Astrocyte of the cerebellum (primary cell): ENCODE measurements around the gene GCHFR.
A peak's percentile ranks its signal among the peaks of the same experiment; 100 is the strongest.

Experiments used
- DNase-seq: peaks from one replicate; pipeline ENCODE4 v3.0.0-alpha.2; 2011; ENCODE audit warnings: low read depth
- H3K4me3 ChIP-seq: 2 replicates; pipeline ENCODE4 v1.5.1; 2011; ENCODE audit warnings: mild to moderate bottlenecking, low read depth, low read length, moderate library complexity
- in situ Hi-C: cut with HindIII; loops from 2 replicates; pipeline ENCODE4 v1.10.0; 2017; ENCODE audit warnings: low sequenced_read_pairs
- TF ChIP-seq, protein P1 (sequence below): IDR thresholded peaks from 2 replicates; pipeline ENCODE4 v1.5.1; 2012; ENCODE audit warnings: low read length, low read depth, moderate library complexity, mild to moderate bottlenecking; ENCODE audit errors: missing control alignments

Gene GCHFR

DNA sequence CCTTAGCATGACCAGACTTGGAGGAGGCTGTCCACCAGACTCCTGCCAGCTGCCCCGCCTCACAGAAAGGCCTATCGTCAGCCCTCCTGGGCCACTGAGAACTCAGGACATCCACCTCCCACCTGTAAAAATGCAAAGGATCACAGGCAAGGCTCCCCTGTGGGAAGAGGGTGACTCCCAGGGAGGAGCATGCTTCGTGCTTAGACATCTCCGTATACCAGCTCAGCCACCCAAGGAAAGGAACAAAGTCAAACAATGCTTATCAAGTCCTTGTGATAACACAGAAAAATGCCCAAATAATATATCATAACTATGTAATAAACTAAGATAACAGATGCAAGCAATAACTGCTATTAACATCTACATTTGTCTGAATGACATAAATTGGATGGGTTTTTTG lies 13.0 kb upstream of the GCHFR start:
- H3K4me3 ChIP-seq, result no peak overlapping the region
- TF ChIP-seq, protein P1, sequence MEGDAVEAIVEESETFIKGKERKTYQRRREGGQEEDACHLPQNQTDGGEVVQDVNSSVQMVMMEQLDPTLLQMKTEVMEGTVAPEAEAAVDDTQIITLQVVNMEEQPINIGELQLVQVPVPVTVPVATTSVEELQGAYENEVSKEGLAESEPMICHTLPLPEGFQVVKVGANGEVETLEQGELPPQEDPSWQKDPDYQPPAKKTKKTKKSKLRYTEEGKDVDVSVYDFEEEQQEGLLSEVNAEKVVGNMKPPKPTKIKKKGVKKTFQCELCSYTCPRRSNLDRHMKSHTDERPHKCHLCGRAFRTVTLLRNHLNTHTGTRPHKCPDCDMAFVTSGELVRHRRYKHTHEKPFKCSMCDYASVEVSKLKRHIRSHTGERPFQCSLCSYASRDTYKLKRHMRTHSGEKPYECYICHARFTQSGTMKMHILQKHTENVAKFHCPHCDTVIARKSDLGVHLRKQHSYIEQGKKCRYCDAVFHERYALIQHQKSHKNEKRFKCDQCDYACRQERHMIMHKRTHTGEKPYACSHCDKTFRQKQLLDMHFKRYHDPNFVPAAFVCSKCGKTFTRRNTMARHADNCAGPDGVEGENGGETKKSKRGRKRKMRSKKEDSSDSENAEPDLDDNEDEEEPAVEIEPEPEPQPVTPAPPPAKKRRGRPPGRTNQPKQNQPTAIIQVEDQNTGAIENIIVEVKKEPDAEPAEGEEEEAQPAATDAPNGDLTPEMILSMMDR, result no peak
- in situ Hi-C loops, result no loop called here
- no peak for DNase-seq

- TF ChIP-seq, protein P1, result no peak
- DNase-seq, result no peak
- no peak overlapping the region for H3K4me3 ChIP-seq
- in situ Hi-C loops, result no loop called here
Observed at GRCh38 chr15:40751745-40752144, 12.1 kb upstream of the GCHFR start.

GRCh38 chr15:40754574-40754882 lies 9.3 kb upstream of the GCHFR start:
- peak overlapping the region; percentile 98 for H3K4me3 ChIP-seq
- TF ChIP-seq, protein P1, result no peak
- in situ Hi-C loops, result no loop called here
- no peak for DNase-seq

- in situ Hi-C loops, result no loop called here
- DNase-seq, result peak; percentile 73
- H3K4me3 ChIP-seq, result peak within 1 kb of the TSS; percentile 98
- TF ChIP-seq, protein P1, result no peak
Observed at GRCh38 chr15:40754883-40755811, 8.7 kb upstream of the GCHFR start, which contains the start of gene RMDN3. Gene RMDN3 (minus strand): TSS chr15:40755254. CDS start chr15:40754783, 471 bp downstream.

DNA sequence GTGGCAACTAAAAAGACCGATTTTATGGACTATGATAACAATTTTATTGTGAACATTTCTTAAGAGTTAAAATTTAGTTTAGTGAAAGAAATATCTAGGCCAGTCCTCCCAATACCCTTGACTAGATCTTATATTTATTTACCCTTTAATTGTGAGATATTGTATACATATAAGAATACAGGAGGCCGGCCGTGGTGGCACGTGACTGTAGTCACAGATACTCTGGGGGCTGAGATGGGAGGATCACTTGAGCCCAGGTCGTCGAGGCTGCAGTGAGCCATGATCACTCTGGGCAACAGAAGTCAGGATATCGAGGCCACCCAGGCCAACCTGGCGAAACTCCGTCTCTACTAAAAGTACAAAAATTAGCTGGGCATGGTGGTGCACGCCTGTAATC lies 8.1 kb upstream of the GCHFR start:
- no peak for DNase-seq
- in situ Hi-C loops, result no loop called here
- TF ChIP-seq, protein P1, result no peak
- peak overlapping the region; percentile 98 for H3K4me3 ChIP-seq

DNA sequence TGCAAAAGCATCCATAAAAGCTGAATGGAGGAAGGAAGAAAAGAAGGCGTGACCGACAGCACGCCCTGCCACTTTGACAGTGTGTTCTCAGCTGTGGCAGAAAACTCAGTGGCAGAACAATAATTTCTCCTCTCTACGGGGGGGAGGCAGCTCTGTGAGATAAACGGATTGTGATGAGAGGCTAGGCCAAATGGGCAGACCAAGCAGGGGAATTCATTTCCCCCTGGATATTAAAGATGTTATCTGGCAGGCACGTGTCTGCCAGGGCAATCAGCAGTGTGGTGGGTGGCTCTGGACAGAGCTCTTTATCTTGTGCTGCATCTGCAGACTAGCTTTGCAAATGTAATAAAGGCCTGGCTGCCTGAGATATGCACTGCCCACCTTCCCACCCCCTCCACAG lies 6.9 kb upstream of the GCHFR start:
- no peak for DNase-seq
- no peak overlapping the region for H3K4me3 ChIP-seq
- in situ Hi-C loops, result no loop called here
- TF ChIP-seq, protein P1, result no peak
